Stimulated activated CD8-positive, alpha-beta memory T cell treated with anti-CD3 and anti-CD28 coated beads, Interleukin-7, amount 100 ng/mL, for 24 hours (primary cell): ENCODE data around the gene PLCG1.

Experiments used
- DNase-seq: peaks from one replicate; pipeline ENCODE4 v3.0.0-alpha.2; 2020; ENCODE audit warnings: low read depth

The PLCG1 gene

DNA sequence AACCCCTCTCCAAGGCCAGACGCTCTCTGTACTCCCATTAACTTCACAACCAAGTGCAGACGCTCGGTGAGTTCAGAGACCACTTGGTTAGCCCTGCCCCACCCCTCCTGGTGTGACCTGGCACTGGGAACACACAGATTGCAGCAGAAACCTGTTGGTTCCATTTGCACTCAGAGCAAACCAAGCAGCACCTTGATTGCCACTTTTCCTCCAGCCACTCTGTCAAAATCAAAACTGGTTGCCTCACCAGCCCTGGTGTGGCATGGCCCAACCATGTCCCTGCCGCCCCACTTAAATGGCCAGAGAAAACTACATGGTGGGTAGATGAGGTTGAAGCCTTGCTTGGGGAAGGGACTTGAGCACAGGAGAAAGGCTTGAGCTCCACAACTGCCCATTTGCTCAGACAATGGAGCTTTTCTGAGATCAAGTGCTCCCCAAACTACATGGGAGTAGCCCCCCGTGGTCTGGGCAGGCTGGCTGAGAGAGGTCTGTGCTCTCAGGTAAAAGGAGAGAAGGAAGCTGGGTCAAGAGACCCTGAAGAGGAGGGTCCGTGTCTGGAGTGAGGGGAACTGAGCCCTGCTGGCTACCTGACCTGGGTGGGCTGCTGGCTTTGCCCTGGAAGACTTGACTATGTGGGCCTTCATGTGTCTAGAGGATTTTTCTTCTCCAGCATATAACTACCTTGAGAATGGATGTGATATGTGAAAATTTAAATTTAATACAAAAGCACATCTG lies 43.4 kb downstream of the PLCG1 start:
- no peak for DNase-seq

DNA sequence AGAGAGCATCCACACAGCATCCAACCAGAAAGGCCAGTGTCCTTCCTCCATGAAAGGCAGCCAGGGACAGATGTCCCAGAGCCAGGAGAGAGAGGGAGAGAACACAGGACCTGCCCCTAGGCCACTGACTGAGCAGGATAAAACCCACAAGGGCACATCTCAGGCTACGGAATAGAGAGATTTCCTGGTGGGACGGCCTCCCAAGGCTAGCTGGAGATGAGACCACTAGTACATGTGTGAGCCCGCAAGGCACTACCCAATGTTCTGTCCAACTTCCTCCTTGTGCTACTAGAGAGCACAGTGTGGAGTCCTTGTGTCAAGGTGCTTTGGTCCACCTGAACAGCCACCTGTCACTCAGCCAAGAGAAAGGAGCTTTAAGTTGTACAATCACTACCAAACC lies 44.2 kb downstream of the PLCG1 start:
- no peak for DNase-seq

DNA sequence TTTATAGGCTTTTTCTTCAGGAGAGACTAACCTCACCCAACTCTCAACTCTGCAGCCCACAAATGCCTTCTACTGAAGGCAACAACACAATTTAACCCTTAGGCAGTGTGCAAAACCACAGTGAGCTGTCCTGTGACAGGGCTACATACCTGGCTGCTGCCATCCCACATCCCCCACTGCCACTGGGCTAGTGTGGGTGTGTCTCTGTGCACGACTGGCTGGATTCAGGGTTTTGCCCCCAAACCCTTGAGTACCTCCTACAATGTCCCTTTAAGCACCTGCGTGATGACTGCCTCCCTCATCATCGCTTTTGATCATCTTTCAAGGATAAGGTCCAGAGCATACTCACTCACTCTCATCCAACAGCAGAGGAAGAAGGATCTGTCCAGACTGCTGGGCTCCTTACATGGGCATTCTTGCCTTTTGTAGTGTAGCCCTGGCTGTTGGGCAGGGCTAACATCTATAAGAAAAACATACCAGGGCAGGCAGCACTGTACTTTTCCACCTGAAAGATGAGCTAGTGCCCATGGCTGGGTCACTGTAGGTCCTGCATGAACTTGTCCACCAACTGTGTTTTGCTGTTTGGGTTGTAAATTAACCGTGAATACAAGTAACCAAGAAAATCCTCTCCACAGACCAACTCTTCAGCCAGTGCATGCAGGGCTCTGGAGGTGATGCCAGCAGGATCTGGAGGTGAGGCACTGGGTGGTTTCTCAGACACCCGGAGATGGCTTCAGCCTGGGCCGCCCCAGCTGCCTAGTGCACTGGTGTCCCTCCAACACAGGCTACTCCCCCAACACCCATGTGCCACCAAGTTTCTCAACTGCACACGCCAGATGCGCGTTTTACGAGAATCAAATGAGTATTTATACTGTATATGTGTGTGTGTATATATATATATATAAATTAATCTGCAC lies 45.2 kb downstream of the PLCG1 start:
- no peak for DNase-seq

- no peak for DNase-seq
Observed at GRCh38 chr20:41183391-41183790, 46.0 kb downstream of the PLCG1 start.

DNA sequence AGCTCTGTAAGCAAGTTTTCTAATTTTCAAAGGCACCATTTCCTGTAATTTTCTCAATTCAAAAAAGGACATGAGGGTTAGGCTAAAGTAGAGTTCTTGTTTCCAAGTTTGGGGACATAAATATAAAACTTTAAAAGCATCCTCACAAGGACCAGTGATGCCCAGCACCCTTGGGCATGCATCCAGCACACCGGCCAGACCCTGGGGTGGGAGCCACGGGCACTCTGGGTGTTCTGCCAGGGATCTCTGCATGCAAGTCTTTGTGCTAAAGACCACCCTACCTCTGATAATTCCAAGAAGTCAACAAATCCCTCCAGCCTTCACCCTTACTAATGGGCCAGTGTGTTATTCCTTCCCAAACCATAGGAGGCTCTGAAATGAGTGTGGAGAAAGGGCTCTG lies 46.5 kb downstream of the PLCG1 start:
- DNase-seq: no peak

DNA sequence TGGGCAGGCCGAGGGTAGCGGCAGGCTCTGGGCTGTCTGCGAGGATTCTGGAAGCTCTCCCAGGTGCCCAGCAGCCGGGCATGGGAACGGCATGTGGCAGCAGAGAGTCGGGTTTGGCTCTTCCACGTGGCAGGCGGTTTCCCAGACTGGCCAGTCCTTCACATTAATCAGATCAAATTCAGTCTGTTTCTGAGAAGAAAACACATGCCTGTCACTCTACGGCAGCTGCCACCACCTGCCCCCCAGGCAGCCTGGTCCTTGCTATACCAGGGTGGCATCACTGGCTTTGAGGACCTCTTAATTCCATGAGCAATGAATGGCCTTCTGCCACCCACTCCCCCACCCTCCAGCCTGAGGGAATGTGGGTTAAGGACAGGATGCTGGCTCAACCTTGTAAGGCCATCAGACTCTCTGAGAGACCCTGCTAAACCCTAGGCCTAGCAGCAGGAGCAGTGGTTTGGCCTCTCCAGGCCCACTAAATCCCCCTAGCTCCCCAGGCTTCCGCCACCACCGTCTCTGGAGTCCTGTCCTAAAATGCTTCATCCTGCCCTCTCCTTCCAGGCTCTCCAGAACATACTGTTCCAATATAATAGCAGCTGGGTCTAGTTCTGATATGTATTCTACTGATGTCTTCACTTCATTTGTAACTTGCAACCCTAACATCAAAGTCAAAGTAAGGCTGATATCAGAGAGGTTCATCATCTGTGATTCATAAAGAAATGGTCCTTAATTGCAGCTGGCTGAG lies 47.8 kb downstream of the PLCG1 start:
- DNase-seq: no peak

DNA sequence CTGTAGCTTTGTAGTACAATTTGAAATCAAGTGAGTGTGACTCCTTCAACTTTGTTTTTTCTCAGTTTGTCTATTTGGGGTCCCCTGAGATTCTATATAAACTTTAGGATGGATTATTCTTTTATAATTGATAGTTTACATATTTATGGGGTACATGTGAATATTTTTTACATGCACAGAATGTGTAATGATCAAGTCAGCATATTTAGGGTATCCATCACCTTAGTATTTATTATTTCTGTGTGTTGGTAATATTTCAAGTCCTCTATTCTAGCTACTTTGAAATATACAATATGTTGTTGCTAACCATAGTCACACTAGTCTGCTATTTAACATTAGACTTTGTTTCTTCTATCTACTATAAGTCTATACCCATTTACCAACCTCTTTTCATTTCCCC lies 50.3 kb downstream of the PLCG1 start:
- DNase-seq: no peak

DNA sequence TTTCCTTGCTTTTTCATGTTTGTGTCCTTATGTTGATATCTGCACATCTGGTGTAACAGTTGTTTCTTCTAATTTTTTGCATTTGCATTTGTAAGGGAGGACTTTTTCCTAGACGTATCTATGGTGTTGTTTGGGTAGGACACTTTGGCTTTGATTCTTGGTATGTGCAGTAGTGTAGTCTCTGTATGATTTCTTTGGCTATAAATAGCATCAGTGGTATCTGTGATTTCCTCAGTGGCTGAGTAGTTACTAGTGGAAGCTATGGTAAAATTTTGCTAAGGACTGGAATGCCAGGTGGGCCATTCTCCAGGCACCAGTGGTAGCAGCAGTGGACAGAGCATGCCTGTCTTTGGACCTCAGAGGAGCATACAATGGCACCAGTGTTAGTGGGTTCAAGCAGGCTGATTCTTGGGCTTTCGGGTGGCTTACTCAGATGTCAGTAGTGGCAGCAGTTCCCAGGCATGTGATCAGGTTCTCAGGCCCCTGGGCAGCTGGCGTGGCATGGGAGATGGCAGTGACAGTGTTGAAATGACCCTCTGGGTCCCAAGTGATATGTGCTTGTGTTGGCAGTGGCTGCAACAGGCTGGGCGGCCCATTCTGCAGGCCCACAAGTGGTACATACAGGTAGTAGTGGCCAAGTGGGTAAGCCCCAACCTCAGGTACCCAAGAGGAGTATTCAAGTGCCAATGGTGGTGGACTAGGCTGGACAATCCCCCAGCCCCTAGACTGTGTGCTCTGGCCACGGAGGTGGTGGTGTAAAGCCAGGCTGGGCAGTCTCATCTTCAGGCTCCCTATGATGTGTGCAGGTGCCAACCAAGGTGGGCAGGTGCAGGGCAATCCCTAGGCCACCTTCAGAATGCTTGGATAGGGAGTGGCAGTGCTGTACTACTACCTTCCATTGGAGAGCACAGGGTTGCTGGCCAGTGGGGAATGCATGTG lies 54.5 kb downstream of the PLCG1 start:
- DNase-seq: no peak

DNA sequence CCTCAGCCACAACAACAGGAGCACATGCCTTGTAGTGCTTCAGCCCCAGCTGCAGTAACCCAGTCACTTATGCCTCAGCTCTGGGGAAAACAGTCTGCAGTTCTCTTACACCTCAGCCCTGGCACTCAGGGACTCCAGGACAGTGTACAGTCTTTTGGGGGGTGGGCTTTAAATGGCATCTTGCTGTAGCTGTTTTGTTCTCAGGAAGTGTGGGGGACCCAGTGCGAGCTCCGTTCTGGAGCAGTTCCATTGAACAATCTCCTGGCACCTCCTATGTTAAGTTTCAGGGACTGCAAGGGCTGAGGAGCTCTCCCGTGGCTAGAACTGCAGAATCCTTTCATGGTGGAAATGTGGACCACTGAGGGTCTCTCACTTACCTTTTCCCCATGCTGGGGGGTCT lies 55.2 kb downstream of the PLCG1 start:
- no peak for DNase-seq

DNA sequence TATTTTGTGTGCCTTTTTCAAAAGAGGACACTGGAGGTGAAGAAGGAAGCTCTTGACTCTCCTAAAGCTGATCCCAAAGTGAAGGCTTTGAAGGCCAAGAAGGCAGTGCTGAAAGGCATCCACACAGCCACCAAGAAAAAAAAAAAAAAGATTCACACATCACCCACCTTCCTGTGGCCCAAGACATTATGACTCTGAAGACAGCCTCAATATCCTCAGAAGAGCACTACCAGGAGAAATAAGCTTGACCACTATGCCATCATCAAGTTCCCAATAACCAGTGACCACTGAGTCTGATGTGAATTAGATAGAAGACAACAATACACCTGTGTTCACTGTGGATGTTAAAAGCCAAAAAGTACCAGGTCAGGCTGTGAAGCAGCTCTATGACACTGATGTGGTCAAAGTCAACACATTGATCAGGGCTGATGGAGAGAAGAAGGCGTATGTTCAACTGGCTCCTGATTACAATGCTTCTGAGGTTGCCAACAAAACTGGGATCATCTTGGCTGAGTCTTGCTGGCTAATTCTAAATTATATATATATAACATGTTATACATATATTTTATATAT lies 59.4 kb downstream of the PLCG1 start:
- DNase-seq: no peak

GRCh38 chr20:41198443-41198842 lies 61.1 kb downstream of the PLCG1 start:
- DNase-seq: no peak

GRCh38 chr20:41200446-41201202 lies 63.3 kb downstream of the PLCG1 start:
- DNase-seq: no peak

DNA sequence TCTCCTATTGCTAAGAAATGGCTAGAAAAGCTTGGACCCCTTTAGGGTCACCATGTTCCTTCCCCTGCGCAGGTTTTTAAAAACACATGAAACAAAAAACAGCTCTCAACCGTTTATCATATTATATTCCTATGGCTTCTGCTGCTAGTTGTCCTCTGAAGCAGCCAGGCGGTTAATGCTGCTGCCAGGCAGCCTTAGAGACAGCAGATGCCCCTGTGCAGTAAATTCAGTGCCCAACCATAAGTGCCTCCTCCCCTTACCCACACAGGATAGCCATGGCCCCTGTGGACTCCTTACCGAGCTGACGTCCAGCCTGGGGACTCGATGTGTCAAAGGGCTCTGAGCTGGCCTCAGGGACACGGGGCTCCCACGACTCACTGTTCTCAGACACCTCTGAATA lies 64.4 kb downstream of the PLCG1 start:
- DNase-seq: no peak

DNA sequence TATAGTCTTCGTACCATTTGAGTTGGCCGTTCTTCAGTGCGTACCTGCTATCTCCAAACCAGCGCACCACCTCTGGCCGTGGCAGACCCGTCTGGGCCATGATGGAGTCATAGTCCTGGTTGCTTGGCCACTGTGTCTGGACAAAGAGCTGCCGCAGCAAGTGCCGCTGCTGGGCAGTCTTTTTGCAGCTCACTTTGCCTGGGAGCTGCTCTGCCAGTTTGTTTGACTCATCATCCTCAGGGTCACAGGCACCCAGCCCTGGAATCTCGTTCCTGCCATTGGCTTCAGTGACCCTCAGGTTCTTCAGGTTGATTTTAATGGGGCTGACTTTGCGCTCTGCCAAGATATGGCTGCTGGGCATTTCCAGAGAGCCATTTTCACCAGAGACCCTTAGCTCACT lies 65.1 kb downstream of the PLCG1 start:
- DNase-seq: no peak

DNA sequence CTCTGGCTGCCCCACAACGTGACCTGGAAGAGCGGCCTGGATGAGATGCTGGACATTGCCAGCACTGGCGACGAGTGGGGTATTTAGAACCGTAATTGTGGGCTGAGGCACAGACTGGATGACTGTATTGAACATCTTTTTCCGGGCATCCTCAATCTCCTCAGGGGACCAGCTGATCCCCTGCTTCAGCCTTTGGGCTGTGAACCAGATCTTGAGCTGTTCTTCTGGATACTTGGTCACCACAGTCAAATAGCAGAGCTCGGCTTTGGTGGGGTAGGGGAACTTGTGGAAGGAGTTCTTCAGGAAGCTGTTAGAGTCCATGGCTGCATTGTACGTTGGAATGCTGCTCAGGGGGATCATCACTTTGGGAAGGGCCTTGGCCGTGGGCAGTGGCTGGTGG lies 66.3 kb downstream of the PLCG1 start:
- no peak for DNase-seq

GRCh38 chr20:41204304-41205265 lies 67.2 kb downstream of the PLCG1 start:
- DNase-seq: no peak

DNA sequence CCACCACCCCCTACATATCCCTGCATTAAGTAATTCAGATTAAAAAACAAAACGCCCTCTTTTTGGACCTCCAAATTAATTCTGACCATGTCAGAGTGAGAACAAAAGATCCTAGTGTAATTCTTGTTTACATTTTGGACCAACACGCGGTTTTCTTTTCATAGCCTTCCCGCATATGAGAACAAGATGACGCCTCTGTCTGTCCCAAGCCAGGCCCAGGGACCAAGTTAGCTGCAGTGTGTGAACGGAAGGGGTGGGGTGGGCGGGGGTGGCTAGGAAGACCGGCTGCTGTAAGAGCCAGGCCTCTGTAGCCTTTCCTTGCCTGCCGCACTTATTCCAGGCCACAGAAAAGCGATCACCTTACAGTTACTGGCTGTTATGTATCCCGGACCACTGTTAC lies 68.0 kb downstream of the PLCG1 start:
- no peak for DNase-seq

GRCh38 chr20:41213150-41213820 lies 75.9 kb downstream of the PLCG1 start:
- DNase-seq: no peak

GRCh38 chr20:41214202-41214601 lies 76.9 kb downstream of the PLCG1 start:
- DNase-seq: no peak
